ENCODE data around the gene TAAR9. TPM values are rescaled to one million over a fixed set of nuclear protein-coding genes. Genes with fewer than 3 reads are reported as not detected.
A peak's percentile ranks its signal among the peaks of the same experiment; 100 is the strongest.

The TAAR9 gene
- total RNA-seq, 2 donors from 2014 or later, result not detected

- no peak for DNase-seq
- Mint-ChIP-seq H3K27me3 (ENCODE audit: insufficient read depth) (no peaks in the 10 kb centered on the region), H3K36me3 (ENCODE audit: low read depth) (peaks cover 48% of the 10 kb centered on the region), H3K4me1 (peaks cover 18% of the 10 kb centered on the region), H3K9me3 (peaks cover 6% of the 10 kb centered on the region), H3K27ac (no peak overlapping the region), H3K4me3 (no peak overlapping the region)
- no peak overlapping the region for H3K27ac ChIP-seq (ENCODE audit: low read depth, low read length)
- peaks cover 53% of the 10 kb centered on the region for H3K36me3 ChIP-seq (ENCODE audit: control insufficient read depth, insufficient read depth, low read length)
- no peaks in the 10 kb centered on the region for H3K27me3 ChIP-seq (ENCODE audit: control insufficient read depth, insufficient read depth, low read length, poor library complexity, severe bottlenecking)
- no peak for TF ChIP-seq CTCF (conservative IDR thresholded peaks at IDR 0.05)
- H3K4me1 ChIP-seq (ENCODE audit: control insufficient read depth, insufficient read depth, low read length), result no peaks in the 10 kb centered on the region
- WGBS, 2 experiments (ENCODE audit: insufficient coverage in 1 of 2, insufficient read length in 1 of 2), result 92% methylated on average over 2 to 3 of the region's 3 CpGs
- H3K9ac ChIP-seq (ENCODE audit: extremely low read depth, low read length, poor library complexity, severe bottlenecking), result no peak overlapping the region
- H3K4me3 ChIP-seq (ENCODE audit: low read length), result no peak overlapping the region
- peaks cover 7% of the 10 kb centered on the region for H3K9me3 ChIP-seq (ENCODE audit: control insufficient read depth, low read length)
These were observed 39.4 kb upstream of the TAAR9 start for GRCh38 chr6:132498638-132499037.

GRCh38 chr6:132499757-132500156 is 38.3 kb upstream of the TAAR9 start:
- H3K27ac Mint-ChIP-seq, result no peak overlapping the region
- WGBS, 2 experiments (ENCODE audit: insufficient coverage in 1 of 2, insufficient read length in 1 of 2), result 81 to 84% methylated on average over 4 of the region's 4 CpGs

GRCh38 chr6:132504757-132505156 is 33.3 kb upstream of the TAAR9 start:
- peaks cover 19% of the 10 kb centered on the region for H3K36me3 ChIP-seq (ENCODE audit: control insufficient read depth, insufficient read depth, low read length)
- H3K9ac ChIP-seq (ENCODE audit: extremely low read depth, low read length, poor library complexity, severe bottlenecking), result no peak overlapping the region
- no peaks in the 10 kb centered on the region for H3K4me1 ChIP-seq (ENCODE audit: control insufficient read depth, insufficient read depth, low read length)
- no peak for DNase-seq
- Mint-ChIP-seq H3K27me3 (ENCODE audit: insufficient read depth) (no peaks in the 10 kb centered on the region), H3K4me1 (peaks cover 15% of the 10 kb centered on the region), H3K27ac (peak overlapping the region; percentile 2), H3K36me3 (ENCODE audit: low read depth) (peaks cover 29% of the 10 kb centered on the region), H3K9me3 (no peaks in the 10 kb centered on the region), H3K4me3 (no peak overlapping the region)
- H3K27ac ChIP-seq (ENCODE audit: low read depth, low read length), result no peak overlapping the region
- H3K4me3 ChIP-seq (ENCODE audit: low read length), result no peak overlapping the region
- no peaks in the 10 kb centered on the region for H3K27me3 ChIP-seq (ENCODE audit: control insufficient read depth, insufficient read depth, low read length, poor library complexity, severe bottlenecking)
- WGBS, 2 experiments (ENCODE audit: insufficient coverage in 1 of 2, insufficient read length in 1 of 2), result 50 to 85% methylated on average over 1 to 3 of the region's 5 CpGs
- no peak for TF ChIP-seq CTCF (conservative IDR thresholded peaks at IDR 0.05)
- no peaks in the 10 kb centered on the region for H3K9me3 ChIP-seq (ENCODE audit: control insufficient read depth, low read length)

More at GRCh38 chr6:132499757-132500156, 38.3 kb upstream of the TAAR9 start:
- Histone ChIP-seq H3K27ac (ENCODE audit: low read depth, low read length) (no peak overlapping the region), H3K4me3 (ENCODE audit: low read length) (no peak overlapping the region), H3K36me3 (ENCODE audit: control insufficient read depth, insufficient read depth, low read length) (peaks cover 42% of the 10 kb centered on the region), H3K4me1 (ENCODE audit: control insufficient read depth, insufficient read depth, low read length) (no peaks in the 10 kb centered on the region), H3K9ac (ENCODE audit: extremely low read depth, low read length, poor library complexity, severe bottlenecking) (no peak overlapping the region), H3K9me3 (ENCODE audit: control insufficient read depth, low read length) (peaks cover 1% of the 10 kb centered on the region), H3K27me3 (ENCODE audit: control insufficient read depth, insufficient read depth, low read length, poor library complexity, severe bottlenecking) (no peaks in the 10 kb centered on the region)
- Mint-ChIP-seq H3K9me3 (no peaks in the 10 kb centered on the region), H3K4me1 (peaks cover 24% of the 10 kb centered on the region), H3K4me3 (no peak overlapping the region), H3K36me3 (ENCODE audit: low read depth) (peaks cover 39% of the 10 kb centered on the region), H3K27me3 (ENCODE audit: insufficient read depth) (no peaks in the 10 kb centered on the region)
- DNase-seq, result no peak
- TF ChIP-seq CTCF (conservative IDR thresholded peaks at IDR 0.05), result no peak
